ENCODE results near the gene VPS36. TPM values are rescaled to one million over a fixed set of nuclear protein-coding genes. Genes with fewer than 3 reads are reported as not detected.

Gene VPS36
- total and polyA plus RNA-seq, 2 donors (not counting 1 experiment from before 2014, with no cell fraction given) = 17.5 to 71.5 TPM

- peak overlapping the region; percentile 78 for H3K4me2 ChIP-seq (replicated peaks; ENCODE audit: low read depth, low read length, poor library complexity, severe bottlenecking)
- ATAC-seq (ENCODE audit: low read depth) (no peak), DNase-seq (no peak)
- Mint-ChIP-seq H3K4me3 (peak overlapping the region; percentile 92), H3K27ac (peak overlapping the region; percentile 96), H3K4me1 (peaks cover 33% of the 10 kb centered on the region), H3K9me3 (ENCODE audit: insufficient read depth) (no peaks in the 10 kb centered on the region), H3K27me3 (no peaks in the 10 kb centered on the region)
- peak overlapping the region; percentile 84 for H2AFZ ChIP-seq (ENCODE audit: insufficient read depth, low read depth, low read length, poor library complexity, severe bottlenecking)
- H3K4me3 ChIP-seq (ENCODE audit: control extremely low read depth in 1 of 5, extremely low read depth in 1 of 5, insufficient read depth in 1 of 5, low read depth in 2 of 5, low read length in 4 of 5) = peak overlapping the region; percentile 74 to 95 (median 82)
- no peaks in the 10 kb centered on the region for H3K27me3 ChIP-seq (replicated peaks in 1 of 4; ENCODE audit: control extremely low read depth in 1 of 4, control insufficient read depth in 3 of 4, insufficient read depth in 4 of 4, low read length in 3 of 4)
- H3K36me3 ChIP-seq (replicated peaks in 1 of 2; ENCODE audit: control extremely low read depth in 1 of 2, control insufficient read depth in 1 of 2, extremely low read depth in 1 of 2, insufficient read depth in 2 of 2, low read length in 1 of 2) = peaks cover 0 to 6% of the 10 kb centered on the region in 2 experiments
- TF ChIP-seq CTCF (IDR thresholded peaks at IDR 0.05) = no peak
- no peak for TF ChIP-seq EZH2 (IDR thresholded peaks at IDR 0.05; ENCODE audit: borderline replicate concordance, insufficient read depth, low read depth, low read length, poor library complexity, severe bottlenecking)
- peaks cover 50% of the 10 kb centered on the region for H3K79me2 ChIP-seq (ENCODE audit: control insufficient read depth, insufficient read depth, low read length)
- POLR2A ChIA-PET = interaction anchor here (0.6 to 1.8 kb wide), 4 partner anchors 23 to 255 kb away, joined by 3 to 7 read pairs (median 6); partner anchors contain the start of gene SUGT1
- intact Hi-C loops (cut with micrococcal nuclease) = loop anchor here (1.0 to 10.0 kb wide), 8 partner anchors 106 to 996 kb away; partner anchors contain the start of genes ALG11, INTS6, SUGT1 and WDFY2
- peaks cover 24 to 31% of the 10 kb centered on the region in 2 donors for H3K4me1 ChIP-seq (ENCODE audit: control insufficient read depth in 2 of 2, insufficient read depth in 2 of 2, low read length in 2 of 2)
- peaks cover 11% of the 10 kb centered on the region for H4K20me1 ChIP-seq (ENCODE audit: control insufficient read depth, insufficient read depth, low read length, poor library complexity, severe bottlenecking)
- peak overlapping the region; percentile 86 for H3K9ac ChIP-seq (ENCODE audit: low read length)
- 0% methylated on average over 7 of the region's 10 CpGs for WGBS (ENCODE audit: insufficient coverage)
- no peaks in the 10 kb centered on the region for H3K9me3 ChIP-seq (ENCODE audit: control extremely low read depth in 1 of 3, control insufficient read depth in 2 of 3, insufficient read depth in 1 of 3, low read length in 2 of 3)
- CTCF ChIA-PET = interaction anchor here (0.9 to 3.8 kb wide), 13 partner anchors 8 to 449 kb away, joined by 3 to 25 read pairs (median 9); partner anchors contain the start of gene SUGT1
- H3K27ac ChIP-seq (ENCODE audit: low read length in 2 of 2) = peak overlapping the region; percentile 76 to 80
Observed at GRCh38 chr13:52449331-52450011, 963 bp downstream of the VPS36 start.

Data from B cell (primary cell).